HG03378 (cell line): Measurements from ENCODE around the gene TNS4.

Source experiments
- ATAC-seq: cut with Tn5 transposase; IDR thresholded peaks from one replicate; pipeline ENCODE4 v1.9.1; 2021; ENCODE audit warnings: mild to moderate bottlenecking, moderate library complexity; ENCODE audit not compliant: unreplicated experiment

Gene TNS4

DNA sequence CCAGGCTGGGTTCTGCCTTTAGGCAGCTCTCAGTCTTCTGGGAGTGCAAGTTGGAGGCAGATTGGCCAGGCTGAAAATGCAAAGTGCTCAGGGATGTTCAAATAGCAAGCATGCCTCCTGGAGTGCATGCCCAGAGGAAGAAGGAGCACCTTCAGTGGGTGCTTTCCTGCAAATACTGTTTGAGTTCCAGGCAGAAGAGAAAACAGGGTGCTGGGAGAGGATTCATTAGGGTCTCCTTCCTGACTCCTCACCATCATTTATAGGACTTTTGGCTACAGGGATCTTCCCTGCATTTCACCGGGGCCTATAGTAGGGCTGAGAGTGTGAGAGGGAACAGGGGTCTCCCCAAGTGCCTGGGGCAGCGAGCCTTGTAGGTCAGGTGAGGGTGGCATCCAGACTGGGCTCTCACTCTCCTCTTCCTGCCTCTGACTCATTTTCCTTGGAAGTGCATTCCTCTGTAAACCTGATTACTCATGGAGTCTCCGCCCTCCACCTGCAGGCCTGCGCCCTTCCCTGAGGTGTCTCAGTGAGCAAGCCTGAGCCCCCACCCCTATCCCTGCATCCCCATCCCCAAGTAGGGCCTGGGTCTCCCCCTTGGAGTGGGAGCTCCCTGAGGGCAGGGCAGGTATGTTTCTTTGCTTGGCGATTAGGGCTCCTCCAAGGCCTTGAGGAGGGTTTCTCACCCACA is 17.1 kb upstream of the TNS4 start:
- no peak for ATAC-seq

DNA sequence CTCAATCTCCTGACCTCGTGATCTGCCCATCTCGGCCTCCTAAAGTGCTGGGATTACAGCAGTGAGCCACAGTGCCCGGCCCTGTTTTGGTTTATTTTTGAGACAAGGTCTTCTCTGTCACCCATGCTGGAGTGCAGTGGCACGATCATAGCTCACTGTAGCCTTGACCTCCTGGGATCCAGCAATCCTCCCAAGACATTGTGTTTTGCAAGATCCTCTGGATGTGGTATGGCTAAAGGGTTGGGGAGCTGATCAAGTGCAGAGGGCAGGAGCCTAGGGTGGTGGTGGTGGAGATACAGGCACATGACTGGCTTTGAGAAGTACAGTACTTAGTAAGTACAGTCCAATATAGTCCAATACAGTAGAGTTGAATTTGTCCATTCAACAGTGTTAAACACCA is 16.6 kb upstream of the TNS4 start:
- ATAC-seq, result no peak

- ATAC-seq, result no peak
Observed at GRCh38 chr17:40517286-40517662, 15.9 kb upstream of the TNS4 start.

GRCh38 chr17:40516581-40517285 is 15.3 kb upstream of the TNS4 start:
- ATAC-seq, result peak; percentile 69

DNA sequence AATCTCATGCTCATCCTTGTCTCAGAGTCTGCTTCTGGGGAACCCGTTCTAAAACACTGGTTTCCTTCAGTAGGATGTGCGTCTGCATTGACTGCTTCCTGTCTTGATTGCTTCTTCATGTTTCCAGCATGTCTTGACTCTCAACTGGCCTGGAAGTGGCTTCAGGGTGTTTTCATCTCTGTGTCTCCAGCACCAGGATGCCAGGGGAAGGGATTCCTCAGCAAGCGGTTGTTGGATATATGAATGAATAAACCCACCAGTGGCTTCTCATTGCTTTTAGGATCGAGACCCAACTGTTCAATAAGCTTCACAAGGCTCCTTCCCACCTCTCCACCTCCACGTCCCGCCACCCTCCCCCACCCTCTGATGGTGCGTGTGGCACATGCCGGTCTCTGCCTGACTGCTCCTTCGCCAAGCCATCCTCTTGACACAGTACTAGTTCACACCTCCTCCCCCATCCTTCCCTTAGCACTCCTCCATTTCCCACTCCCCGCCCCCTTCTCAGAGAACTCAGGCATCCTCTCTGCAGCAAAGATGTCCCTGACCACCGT is 14.1 kb upstream of the TNS4 start:
- no peak for ATAC-seq

DNA sequence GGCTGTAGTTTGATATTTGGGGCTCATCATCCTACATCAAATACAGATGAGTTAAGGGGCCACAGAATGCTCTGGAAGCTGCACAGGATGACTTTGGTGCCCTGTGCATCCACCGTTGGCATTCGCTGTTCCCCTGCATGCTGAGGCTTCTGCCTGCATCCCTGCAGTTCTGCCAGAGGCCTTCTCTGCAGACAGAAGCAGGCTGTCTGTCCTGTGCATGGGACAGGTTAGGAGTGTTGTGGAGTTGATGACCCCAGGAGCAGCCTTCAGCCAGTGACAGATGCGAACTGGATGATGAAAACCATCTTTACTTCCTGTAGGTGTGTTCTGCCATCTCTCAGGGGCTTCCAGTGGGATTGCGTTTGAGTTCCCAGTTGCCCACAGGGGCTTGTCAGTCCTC is 13.6 kb upstream of the TNS4 start:
- ATAC-seq, result no peak

DNA sequence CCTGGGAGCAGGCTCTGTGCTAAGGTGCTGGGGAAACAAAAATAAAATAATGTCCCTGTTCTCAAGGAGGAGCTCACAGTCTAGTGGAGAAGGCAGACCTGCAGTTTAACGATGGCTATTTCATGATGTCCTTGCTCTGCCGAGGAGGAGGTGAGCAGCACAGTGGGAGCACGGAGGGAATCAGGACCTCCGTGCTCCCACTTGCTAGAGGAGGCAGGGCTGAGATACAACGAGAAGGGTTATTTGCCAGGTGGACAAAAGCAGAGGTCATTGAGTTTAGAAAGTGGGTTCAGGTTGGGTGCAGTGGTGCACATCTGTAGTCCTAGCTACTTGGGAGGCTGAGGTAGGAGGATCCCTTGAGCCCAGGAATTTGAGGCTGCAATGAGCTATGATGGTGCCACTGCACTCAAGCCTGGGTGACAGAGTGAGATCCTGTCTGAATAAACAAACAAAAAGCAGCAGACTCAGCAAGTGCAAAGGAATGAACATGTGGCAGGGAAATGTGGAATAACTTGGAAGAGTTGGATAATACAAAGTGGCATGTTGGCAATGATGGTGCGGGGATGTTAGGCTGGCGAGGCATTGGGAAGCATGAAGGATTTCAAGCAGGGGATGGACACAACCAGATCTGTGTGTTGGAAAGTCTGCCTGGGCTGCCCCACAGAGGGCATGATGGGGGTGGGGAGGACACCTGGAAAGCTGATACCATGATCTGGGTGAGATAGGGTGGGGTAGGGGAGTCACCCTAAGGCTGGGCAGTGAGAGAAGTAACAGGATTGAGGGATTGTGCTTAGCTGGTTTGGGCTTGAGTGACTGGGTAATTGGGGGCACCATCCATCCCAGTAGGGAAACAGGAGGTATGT is 12.8 kb upstream of the TNS4 start:
- ATAC-seq, result no peak

- no peak for ATAC-seq
Observed at GRCh38 chr17:40511667-40512220, 10.3 kb upstream of the TNS4 start.

DNA sequence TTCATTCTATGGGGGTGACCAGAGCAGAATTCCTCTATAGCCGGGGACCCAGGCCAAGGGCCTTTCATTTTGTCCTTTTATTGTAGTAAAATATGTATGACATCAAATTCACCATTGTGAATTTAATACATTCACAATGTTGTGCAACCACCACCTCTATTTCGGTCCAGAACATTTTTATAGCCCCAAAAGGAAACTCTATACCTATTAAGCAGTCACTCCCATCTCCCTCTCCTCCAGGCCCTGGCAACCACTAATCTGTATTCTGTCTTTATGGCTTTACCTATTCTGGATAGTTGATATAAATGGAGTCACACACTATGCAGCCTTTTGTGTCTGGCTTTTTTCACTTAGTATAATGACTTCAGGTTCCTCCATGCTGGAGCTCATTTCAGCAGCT is 9.7 kb upstream of the TNS4 start:
- no peak for ATAC-seq

- no peak for ATAC-seq
Observed at GRCh38 chr17:40510328-40510648, 8.9 kb upstream of the TNS4 start.

- ATAC-seq, result no peak
Observed at GRCh38 chr17:40509626-40510327, 8.4 kb upstream of the TNS4 start.

GRCh38 chr17:40506786-40507185 is 5.4 kb upstream of the TNS4 start:
- no peak for ATAC-seq

GRCh38 chr17:40503154-40503553 is 1.7 kb upstream of the TNS4 start:
- no peak for ATAC-seq

- no peak for ATAC-seq
Observed at GRCh38 chr17:40502716-40503115, 1.3 kb upstream of the TNS4 start.

- ATAC-seq, result no peak
Observed at GRCh38 chr17:40500709-40501108, 714 bp downstream of the TNS4 start.

DNA sequence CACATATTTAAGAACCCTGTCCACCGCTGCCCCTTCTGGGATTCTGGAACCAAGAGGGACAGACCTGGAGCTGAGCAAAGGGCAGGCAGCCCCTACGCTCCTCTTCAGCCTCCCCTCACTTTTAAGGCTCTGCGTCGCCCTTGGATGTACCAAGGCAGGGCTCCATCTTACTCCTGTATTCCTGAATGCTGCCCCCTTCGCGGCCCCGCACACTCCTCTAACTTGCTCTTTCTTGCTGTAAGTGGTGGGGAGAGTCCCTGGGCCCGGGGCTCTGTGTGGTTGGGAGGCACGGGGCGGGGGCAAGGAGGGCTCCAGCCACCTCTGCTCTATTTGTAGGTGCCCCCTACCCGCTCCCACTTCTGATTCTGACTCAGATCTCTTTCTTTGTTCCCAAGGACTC is 1.2 kb downstream of the TNS4 start:
- no peak for ATAC-seq

DNA sequence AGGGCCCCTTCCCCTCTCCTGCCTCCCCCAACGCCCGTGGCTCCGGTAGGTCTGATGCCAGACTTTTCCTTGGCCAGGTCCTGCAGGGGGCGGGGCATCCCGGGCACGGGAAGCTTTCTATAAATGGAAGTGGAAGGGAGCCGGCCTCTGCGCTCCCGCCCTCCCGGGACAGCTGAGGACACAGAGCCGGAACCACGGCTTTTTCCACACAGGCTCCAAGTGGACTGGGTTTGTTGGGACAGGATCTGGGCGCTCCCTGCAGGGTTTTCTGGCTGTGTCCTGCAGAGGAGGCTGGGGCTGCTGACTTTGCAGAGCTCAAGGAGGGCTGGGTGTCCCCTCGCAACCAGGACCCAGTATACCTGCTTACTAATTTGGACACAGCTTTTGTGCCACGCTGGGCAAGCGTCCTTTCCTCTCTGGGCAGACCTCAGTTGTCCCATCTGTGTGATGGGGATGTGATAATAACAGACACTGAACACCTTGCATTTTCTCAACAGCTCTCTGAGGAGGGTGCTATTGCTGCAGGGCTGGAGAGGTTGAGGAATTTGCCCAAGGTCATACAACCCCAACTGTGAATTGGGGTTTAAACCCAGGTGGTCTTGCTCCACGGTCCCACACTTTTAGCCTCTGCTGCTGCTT is 1.8 kb downstream of the TNS4 start:
- no peak for ATAC-seq

GRCh38 chr17:40498281-40499084 is 2.9 kb downstream of the TNS4 start:
- ATAC-seq, result no peak

DNA sequence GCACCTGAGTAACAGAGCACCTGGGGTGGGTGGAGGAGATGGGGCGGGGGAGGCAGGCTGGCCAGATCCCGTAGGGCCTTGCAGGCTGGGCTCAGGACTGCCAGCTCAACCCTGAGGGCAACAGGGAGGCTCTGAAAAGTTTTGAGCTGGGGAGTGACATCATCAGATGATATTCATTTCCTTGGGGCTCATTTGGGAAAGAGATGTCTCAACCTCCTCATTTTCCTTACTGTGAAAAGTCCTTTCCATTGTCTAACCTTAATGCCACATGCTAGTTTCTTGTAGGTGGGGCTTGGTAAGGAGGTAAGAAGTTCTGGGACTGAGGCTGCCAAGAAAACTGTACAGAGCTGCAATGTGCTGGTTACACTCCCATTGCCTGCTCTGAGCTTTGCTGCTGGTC is 3.7 kb downstream of the TNS4 start:
- no peak for ATAC-seq
